Right cardiac atrium (tissue), 5 donors: ENCODE data around the gene COQ10A. TPM values are rescaled to one million over a fixed set of nuclear protein-coding genes. Genes with fewer than 3 reads are reported as not detected.
A peak's percentile ranks its signal among the peaks of the same experiment; 100 is the strongest.

ENCODE experiments used
- ATAC-seq, 2 donors: fragments of 200-7000 bp; cut with Tn5 transposase; one replicate each; pipeline versions ENCODE4 v1.8.0 to v1.9.1; 2020; ENCODE audit warnings: moderate library complexity in 2 of 2, mild to moderate bottlenecking in 1 of 2
- DNase-seq, 3 donors: peaks; one replicate each; pipeline ENCODE4 v3.0.0-alpha.2; 2020
- H3K27ac ChIP-seq: one replicate; pipeline ENCODE4 v1.5.1; 2013; ENCODE audit warnings: mild to moderate bottlenecking, low read length, control low read depth, moderate library complexity
- H3K27me3 ChIP-seq: one replicate; pipeline ENCODE4 v1.6.1; 2013; ENCODE audit not compliant: control insufficient read depth, insufficient read depth
- H3K4me1 ChIP-seq: one replicate; pipeline ENCODE4 v1.6.1; 2013; ENCODE audit warnings: low read length; ENCODE audit not compliant: control insufficient read depth, insufficient read depth
- H3K4me3 ChIP-seq: one replicate; pipeline ENCODE4 v1.5.1; 2013; ENCODE audit warnings: low read length, control low read depth
- H3K9me3 ChIP-seq: one replicate; pipeline ENCODE4 v1.6.1; 2013; ENCODE audit warnings: low read length; ENCODE audit not compliant: control insufficient read depth
- WGBS: extraction: QIAGEN DNeasy Blood & Tissue Kit; methylation state at CpG from one replicate; pipeline ENCODE4 v1.1.7; 2013; 5-methylcytosine and 5-hydroxymethylcytosine counted together
- intact Hi-C, 4 donors: fragments of 100-400 bp; cut with DNase I; formaldehyde crosslinking; loops; one replicate each; pipeline versions ENCODE4 v1.11.0 to v1.14.0; 2022 to 2023
- polyA plus RNA-seq: library from polyadenylated mRNA; stranded (reverse); fragments of 200-250 nt; gene quantifications from one replicate; pipeline ENCODE4 v1.2.3, GENCODE V29; 2013
- total RNA-seq, 4 donors: library from RNA; stranded (reverse); fragmentation: NEBNext Ultra II Directional; extraction: Animal tissue kit (Norgen Biotek cat#: 25700); gene quantifications; one replicate each; pipeline ENCODE4 v1.2.1, GENCODE V29; 2021
- donor health status: healthy with polysubstance abuse.
- donor health status: DM: no; HTN: yes; CAD: no.
- donor health status: DM: no; HTN: no; CAD: no.
- donor health status: DM: no; HTN: yes; CAD: no; lungs with severe emphysema.
- donor health status: DM: yes; HTN: yes; CAD: no.

COQ10A gene
- total and polyA plus RNA-seq, 5 donors, result 98.5 to 166 (median 117) TPM

DNA sequence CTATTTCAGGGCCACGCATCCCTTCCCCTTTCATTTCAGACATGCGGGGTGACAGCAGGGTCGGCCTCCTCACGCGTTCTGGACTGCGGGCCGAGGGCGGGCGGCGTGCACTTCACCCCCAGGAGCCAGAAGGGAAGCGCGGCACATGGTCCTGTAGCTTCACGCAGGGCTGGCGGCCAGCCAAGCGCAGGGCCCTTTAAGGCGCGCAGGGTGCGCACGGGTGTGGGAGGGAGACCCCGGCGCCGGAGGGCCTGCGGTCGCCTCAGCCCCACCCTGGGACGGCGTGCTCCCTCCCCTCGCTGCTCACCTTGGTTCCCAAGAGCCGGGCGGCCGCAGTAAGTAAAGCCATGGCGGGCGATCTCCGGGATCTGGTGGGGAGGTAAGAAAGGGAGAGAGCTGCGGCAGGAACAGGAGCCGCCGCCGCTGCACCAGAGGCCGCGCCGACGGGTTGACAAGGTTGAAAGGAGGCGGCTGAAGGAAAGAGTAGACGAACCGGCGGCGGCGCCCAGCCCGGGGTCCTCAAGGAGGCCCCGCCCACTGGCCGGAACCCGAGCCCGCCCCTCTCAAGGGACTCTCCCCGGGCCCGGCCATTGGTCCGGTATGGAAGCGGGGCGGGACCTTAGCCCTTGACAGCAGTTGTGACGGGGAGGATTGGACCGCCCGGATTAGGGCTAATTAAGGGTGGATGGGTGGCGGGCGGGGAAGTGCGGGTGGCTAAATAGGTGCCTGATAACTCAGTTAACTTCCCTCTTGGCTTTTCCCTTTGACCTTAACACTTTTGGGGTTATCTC is 33.3 kb downstream of the COQ10A start, which contains the start of gene CS:
TSS of gene CS (minus strand) at position 478 of the 791 bp plus-strand sequence. CDS start at position 349, 129 bp downstream.
- Histone ChIP-seq H3K9me3 (no peaks in the 10 kb centered on the region), H3K27me3 (no peaks in the 10 kb centered on the region), H3K27ac (peak within 1 kb of the TSS; percentile 95), H3K4me3 (peak within 1 kb of the TSS; percentile 67), H3K4me1 (peaks cover 7% of the 10 kb centered on the region)
- ATAC-seq (peak; percentile 98 to 99), DNase-seq (peak; percentile 99)
- WGBS, result under 1% methylated on average over 63 of the region's 63 CpGs
- intact Hi-C loops, result no loop called here

DNA sequence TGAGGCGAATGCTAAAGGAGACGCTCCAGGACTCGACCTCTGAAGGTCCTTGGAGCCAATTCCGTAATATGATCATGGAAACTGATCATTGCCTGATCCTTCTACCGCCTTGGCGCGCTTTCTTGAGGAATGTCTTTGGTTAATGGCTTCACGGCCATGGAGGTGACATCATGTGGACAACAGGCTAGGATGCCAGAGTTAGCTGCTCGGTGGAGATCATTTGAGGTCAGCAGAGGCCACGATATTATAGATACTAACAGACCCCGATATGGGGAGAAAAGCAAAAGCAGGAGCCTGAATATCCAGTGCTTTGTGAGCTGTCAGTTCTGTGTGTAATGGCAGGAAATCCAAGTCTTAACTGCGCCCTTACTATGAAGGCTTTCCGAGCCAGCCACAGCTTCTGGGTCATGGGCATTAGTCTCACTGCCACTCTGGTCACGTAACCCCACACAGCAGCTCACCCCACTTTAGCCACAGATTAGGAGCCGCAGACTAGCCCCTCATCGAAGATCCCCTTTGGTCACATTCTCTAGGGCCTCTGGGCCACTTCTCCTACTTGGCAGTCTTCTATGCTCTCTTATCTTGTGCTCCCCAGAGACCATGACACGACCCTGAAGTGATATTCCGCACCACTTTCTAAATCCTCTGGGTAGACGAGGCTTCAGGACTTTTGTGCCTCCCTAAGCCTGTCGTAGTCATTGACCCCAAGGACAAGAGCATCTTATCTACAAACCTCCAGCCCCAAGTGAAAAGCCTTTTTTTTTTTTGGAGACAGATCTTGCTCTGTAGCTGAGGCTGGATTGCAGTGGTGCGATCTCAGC is 34.1 kb downstream of the COQ10A start:
- Histone ChIP-seq H3K27ac (peak overlapping the region; percentile 89), H3K9me3 (no peaks in the 10 kb centered on the region), H3K4me1 (peaks cover 7% of the 10 kb centered on the region), H3K4me3 (peak overlapping the region; percentile 51), H3K27me3 (no peaks in the 10 kb centered on the region)
- WGBS, result 23% methylated on average over 21 of the region's 21 CpGs
- ATAC-seq, result peak; percentile 25 to 44
- intact Hi-C loops, result no loop called here
- no peak for DNase-seq

DNA sequence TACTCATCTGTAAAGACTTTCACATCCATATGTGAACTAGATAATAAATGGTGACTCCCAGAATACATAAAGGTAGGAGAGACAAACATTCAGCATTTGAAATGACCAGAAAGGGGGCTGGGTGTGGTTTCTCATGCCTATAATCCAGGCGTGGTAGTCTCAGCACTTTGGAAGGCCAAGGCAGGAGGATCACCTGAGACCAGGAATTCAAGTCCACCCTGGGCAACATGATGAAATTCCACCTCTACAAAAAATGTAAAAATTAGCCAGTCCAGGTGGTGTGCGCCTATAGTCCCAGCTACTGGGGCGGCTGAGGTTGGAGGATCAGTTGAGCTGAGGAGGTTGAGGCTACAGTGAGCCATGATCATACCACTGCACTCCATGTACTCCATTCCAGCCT is 37.5 kb downstream of the COQ10A start:
- Histone ChIP-seq H3K4me3 (no peak overlapping the region), H3K27me3 (no peaks in the 10 kb centered on the region), H3K9me3 (no peaks in the 10 kb centered on the region), H3K4me1 (no peaks in the 10 kb centered on the region), H3K27ac (no peak overlapping the region)
- no peak for DNase-seq
- intact Hi-C loops, result no loop called here
- no peak for ATAC-seq
- 96% methylated on average over 3 of the region's 3 CpGs for WGBS

- WGBS, result 92% methylated on average over 8 of the region's 8 CpGs
- no peak overlapping the region for H3K4me3 ChIP-seq
Observed at GRCh38 chr12:56304872-56305590, 38.3 kb downstream of the COQ10A start.

GRCh38 chr12:56307221-56307965 is 40.7 kb downstream of the COQ10A start:
- no peaks in the 10 kb centered on the region for H3K4me1 ChIP-seq
- DNase-seq (no peak), ATAC-seq (no peak)
- no peak overlapping the region for H3K27ac ChIP-seq
- intact Hi-C loops, result no loop called here
- WGBS, result 97% methylated on average over 7 of the region's 7 CpGs
- H3K27me3 ChIP-seq, result no peaks in the 10 kb centered on the region
- no peak overlapping the region for H3K4me3 ChIP-seq
- H3K9me3 ChIP-seq, result no peaks in the 10 kb centered on the region

More at GRCh38 chr12:56304872-56305590, 38.3 kb downstream of the COQ10A start:
- Histone ChIP-seq H3K27me3 (no peaks in the 10 kb centered on the region), H3K9me3 (no peaks in the 10 kb centered on the region), H3K27ac (no peak overlapping the region), H3K4me1 (no peaks in the 10 kb centered on the region)
- DNase-seq (no peak), ATAC-seq (no peak)
- intact Hi-C loops, result no loop called here

- Histone ChIP-seq H3K4me1 (no peaks in the 10 kb centered on the region), H3K27me3 (no peaks in the 10 kb centered on the region), H3K27ac (no peak overlapping the region), H3K4me3 (no peak overlapping the region), H3K9me3 (no peaks in the 10 kb centered on the region)
- intact Hi-C loops, result no loop called here
- 87% methylated on average over 3 of the region's 3 CpGs for WGBS
- DNase-seq (no peak), ATAC-seq (no peak)
Observed at GRCh38 chr12:56308714-56309113, 42.0 kb downstream of the COQ10A start.

DNA sequence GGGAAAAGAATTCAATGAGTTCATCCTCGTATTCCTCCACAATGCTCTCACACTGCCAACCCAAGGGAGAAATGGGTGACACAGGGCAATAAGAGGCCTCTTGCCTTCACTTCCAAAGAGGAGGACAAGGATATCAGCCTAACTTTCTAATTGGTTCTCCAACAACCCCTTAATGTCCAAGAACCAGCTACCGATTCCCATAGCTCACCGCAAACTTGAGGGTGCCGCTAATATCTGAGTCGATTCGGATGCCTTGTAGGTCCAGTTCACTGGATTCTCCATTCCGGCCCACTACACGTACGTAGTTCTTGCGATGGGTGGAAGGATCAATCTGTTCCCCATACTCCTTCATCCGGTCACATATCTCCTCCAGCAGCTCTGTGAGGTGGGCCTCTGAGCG is 44.3 kb downstream of the COQ10A start:
- Histone ChIP-seq H3K27me3 (no peaks in the 10 kb centered on the region), H3K9me3 (no peaks in the 10 kb centered on the region), H3K4me3 (no peak overlapping the region), H3K27ac (no peak overlapping the region), H3K4me1 (no peaks in the 10 kb centered on the region)
- WGBS, result 93% methylated on average over 12 of the region's 12 CpGs
- intact Hi-C loops, result loop anchor here in 1 of 4 donors (10.0 kb wide), 1 partner anchor 106 kb away; no protein-coding TSS in a partner anchor
- ATAC-seq, result no peak
- DNase-seq, result no peak

DNA sequence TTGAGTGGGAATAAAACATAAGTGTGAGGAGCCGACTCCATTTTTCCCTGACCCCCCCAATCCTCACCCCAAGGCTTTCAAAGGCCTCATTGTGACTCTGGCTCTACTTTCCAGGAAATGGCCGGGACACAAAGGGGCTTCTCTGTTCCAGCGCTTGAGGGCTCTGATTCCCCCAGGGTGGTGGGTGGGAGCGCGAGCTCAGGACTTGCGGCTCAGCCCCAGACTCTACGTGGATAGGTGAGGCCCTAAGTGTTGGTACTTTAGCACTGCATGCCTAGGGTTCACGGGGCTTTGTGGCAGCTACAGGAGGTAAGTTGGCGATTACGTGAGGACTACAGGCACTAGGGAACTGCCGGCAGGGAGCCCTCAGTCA is 48.5 kb downstream of the COQ10A start:
- Histone ChIP-seq H3K4me1 (no peaks in the 10 kb centered on the region), H3K9me3 (no peaks in the 10 kb centered on the region), H3K27ac (peak overlapping the region; percentile 86), H3K27me3 (no peaks in the 10 kb centered on the region), H3K4me3 (peak overlapping the region; percentile 72)
- 2% methylated on average over 11 of the region's 11 CpGs for WGBS
- intact Hi-C loops, result loop anchor here in 1 of 4 donors (10.0 kb wide), 1 partner anchor 110 kb away; no protein-coding TSS in a partner anchor
- ATAC-seq (peak in 1 of 2 donors; percentile 8), DNase-seq (peak in 1 of 3 donors; percentile 58)

DNA sequence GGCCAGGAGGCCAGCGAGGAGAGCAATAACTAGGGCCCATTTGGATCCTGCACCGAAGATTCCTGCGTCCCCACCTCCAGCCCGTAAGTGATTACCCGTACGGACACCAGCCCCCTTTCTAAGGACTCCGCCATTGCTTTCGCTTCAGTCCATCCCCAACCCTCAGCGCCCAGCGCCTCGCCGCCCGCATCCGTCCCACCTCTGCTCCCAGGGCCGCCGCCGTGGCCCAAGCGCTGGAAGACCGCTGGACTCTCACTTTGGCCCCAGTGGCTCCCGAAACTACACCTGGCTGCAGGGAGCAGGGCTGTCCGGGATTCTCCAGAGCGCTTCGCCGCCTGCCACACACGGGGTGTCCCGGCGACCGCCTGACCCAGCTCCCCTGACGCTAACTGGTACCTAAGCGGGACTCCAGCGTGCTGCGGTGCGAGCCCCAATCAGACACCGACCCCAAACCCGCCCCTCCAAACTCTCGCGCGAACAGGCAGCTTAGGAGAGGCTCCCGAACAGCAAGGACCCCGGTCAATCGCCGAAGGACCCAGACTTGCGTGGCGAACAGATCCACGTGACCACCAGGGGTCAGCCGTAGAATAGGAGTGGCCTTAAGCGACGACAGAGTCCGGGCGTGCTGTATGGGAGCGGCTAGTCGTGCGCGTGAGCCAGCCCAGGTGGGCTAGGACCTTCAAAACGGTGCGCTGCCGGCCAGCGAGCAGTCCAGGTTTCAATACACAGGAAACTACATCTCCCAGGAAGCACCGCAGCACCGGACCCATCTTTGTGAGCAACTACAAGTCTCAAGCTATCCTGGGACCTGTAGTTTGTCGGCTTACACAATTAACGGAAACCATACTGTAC is 49.1 kb downstream of the COQ10A start, which contains the start of gene CNPY2:
TSS of gene CNPY2 (minus strand) at position 367 of the 852 bp plus-strand sequence. CDS start 771 bp downstream, outside the sequence.
- Histone ChIP-seq H3K9me3 (no peaks in the 10 kb centered on the region), H3K4me3 (peak within 1 kb of the TSS; percentile 72), H3K27ac (peak within 1 kb of the TSS; percentile 86), H3K4me1 (no peaks in the 10 kb centered on the region), H3K27me3 (no peaks in the 10 kb centered on the region)
- intact Hi-C loops, result loop anchor here in 1 of 4 donors (10.0 kb wide), 1 partner anchor 111 kb away; no protein-coding TSS in a partner anchor
- DNase-seq (peak; percentile 98 to 99 (median 98)), ATAC-seq (peak; percentile 97)
- WGBS, result under 1% methylated on average over 62 of the region's 62 CpGs
